ENCODE data around the gene AJAP1. TPM values are rescaled to one million over a fixed set of nuclear protein-coding genes. Genes with fewer than 3 reads are reported as not detected.

AJAP1 gene
- total RNA-seq, 1 experiment from 2014 or later, result 0.68 TPM

DNA sequence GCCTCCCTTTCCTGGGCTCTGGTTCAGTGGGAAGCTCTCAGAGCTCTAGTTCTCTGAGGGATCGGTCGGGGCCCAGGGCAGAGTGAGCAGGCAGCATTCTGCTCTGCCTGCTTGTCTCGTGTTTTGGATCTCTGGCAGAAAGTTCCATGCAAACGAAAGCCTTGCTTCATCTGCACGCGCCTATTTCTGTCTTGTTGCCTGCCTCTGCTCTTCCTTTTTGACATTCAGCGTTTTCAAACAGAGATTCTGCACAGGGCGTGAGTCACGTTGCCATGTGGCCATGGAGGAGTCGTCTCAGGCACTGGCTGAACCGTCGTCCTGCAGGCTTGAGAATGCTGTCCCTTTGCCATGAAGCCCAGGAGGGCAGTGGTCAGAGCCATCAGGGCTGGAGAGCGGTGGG lies 20.3 kb downstream of the AJAP1 start:
- no peak for DNase-seq (ENCODE audit: low spot score)
- in situ Hi-C loops (cut with HindIII; ENCODE audit: low sequenced_read_pairs), result no loop called here

DNA sequence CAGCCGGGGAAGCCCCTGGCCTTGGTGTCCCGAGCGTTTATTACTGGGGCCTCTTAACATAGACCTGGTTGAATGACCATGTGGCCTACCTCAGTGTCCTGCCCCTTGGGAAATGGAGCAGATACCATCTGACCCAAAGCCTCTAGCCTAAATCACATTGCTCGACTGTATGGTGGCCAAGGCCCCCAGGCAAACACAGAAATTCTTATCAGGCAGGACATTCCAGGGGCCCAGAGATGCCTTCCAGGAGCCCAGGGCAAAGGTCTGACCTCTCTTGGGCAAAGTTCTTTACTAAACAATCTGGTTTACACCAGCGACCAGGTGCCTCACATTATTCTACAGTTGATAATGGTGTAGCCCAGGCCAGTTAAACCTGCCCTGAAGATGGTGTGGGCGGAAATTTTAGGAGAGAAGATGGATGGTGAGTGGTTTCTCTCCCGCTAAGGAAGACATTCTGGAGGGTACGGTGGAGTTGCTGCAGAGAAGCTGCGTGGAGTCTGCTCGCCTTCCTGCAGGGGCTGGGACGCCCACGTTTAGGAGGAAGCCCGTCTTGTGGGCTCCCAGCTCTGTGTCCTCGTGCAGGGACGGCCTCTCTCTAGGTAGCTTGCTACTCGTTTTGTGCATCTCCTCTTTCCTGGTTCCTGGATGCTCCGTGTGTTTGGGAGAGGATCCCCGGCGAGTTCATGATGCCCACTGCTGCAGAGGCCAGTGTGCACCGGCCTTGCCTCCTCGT lies 21.2 kb downstream of the AJAP1 start:
- no peak for DNase-seq (ENCODE audit: low spot score)
- in situ Hi-C loops (cut with HindIII; ENCODE audit: low sequenced_read_pairs), result no loop called here

DNA sequence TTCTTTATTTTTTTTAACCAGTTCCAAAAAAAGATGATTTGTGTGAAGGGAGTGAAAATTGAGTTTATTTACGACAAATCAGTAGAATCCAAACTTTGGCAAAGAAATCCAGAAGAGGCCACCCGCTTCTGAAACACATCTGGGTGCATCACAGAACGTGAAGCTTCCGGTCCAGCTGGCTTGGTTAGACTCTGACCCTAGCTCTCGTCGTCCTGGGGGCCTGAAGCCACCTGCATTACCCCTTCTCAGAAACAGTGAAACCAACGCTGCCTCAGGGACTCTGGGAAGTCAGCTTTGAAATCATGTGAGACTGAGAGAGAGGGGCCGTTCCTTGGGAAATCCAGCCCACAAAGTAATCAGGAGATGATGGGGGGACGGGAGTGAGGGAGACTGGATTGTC lies 21.8 kb downstream of the AJAP1 start:
- no peak for DNase-seq (ENCODE audit: low spot score)
- in situ Hi-C loops (cut with HindIII; ENCODE audit: low sequenced_read_pairs), result no loop called here

GRCh38 chr1:4677608-4678007 lies 23.2 kb downstream of the AJAP1 start:
- DNase-seq (ENCODE audit: low spot score), result no peak

DNA sequence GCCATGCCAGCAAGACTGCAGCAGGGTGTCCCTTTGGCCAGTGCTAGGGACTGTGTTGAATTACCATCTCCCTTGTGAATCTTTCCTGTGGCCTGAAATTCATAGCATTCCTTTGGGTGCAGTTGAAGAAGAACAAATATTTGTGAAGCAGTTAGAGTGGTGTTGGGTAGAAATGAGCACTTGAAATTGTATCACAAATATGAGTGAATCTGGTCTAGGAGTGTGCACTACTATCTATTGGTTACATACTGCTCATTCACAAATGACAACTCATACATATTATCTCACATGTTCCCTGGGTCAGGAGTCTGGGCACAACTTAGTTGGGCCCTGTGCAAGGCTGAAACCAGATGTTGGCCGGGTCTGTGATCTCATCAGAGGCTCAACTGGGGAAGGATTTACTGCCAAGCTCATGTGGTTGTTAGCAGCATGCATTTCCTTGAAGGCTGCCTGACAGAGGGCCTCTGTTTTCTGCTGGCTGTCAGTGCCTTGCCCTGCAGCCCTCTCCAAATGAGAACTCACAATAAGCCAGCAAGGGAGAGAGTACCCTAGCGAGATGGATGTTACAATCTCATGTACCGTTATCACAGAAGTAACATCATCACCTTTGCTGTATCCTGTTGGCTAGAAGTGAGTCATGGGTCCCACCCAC lies 23.8 kb downstream of the AJAP1 start:
- no peak for DNase-seq (ENCODE audit: low spot score)
- in situ Hi-C loops (cut with HindIII; ENCODE audit: low sequenced_read_pairs), result no loop called here

More at GRCh38 chr1:4677608-4678007, 23.2 kb downstream of the AJAP1 start:
- in situ Hi-C loops (cut with HindIII; ENCODE audit: low sequenced_read_pairs), result no loop called here

DNA sequence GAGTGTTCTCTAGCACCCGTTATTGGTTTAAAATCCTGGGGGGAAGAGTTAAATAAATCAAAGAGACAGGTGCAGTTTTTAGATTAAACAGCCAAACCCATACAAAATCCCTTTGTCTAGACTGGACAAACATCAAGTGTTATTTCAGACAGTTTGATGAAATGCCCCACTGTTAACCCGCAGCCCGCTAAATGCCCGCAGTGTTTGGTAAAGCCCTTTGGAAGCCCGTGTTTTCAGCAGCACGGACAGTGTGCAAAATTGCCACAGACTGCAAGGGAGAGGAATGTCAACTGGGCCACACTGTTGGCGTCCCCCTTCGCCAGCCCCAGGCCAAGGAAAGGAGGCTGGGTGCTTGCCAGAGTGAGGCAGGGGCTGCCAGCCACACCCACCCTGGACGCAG lies 26.6 kb downstream of the AJAP1 start:
- no peak for DNase-seq (ENCODE audit: low spot score)
- in situ Hi-C loops (cut with HindIII; ENCODE audit: low sequenced_read_pairs), result no loop called here

DNA sequence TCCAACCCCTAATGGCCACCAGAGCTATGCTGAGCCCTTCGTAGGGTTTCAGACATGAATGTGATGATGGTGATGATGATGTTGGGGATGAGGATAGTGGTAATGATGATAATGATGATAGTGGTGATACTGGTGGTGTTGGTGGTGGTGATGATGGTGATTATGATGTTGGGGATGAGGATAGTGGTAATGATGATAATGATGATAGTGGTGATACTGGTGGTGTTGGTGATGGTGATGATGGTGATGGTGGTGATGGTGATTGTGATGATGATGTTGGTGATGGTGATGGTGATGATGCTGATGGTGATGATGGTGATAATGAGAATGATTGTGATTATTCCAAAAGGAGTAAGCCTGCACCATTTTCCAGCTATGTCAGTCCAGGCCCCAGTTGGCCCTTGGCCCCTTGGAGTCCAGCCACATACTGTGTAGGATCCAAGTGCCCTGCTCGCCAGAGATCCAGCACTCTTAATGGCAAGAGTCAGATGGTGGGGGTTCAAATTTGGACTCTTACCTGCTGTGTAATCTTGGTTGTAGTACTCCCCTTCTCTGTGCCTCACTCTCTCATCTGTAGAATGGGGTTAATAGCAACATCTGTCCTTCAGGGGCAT lies 28.3 kb downstream of the AJAP1 start:
- DNase-seq (ENCODE audit: low spot score), result no peak
- in situ Hi-C loops (cut with HindIII; ENCODE audit: low sequenced_read_pairs), result no loop called here

- no peak for DNase-seq (ENCODE audit: low spot score)
- in situ Hi-C loops (cut with HindIII; ENCODE audit: low sequenced_read_pairs), result no loop called here
Measured at GRCh38 chr1:4684136-4684535, 29.7 kb downstream of the AJAP1 start.

- in situ Hi-C loops (cut with HindIII; ENCODE audit: low sequenced_read_pairs), result no loop called here
- no peak for DNase-seq (ENCODE audit: low spot score)
Measured at GRCh38 chr1:4684864-4685522, 30.6 kb downstream of the AJAP1 start.

- in situ Hi-C loops (cut with HindIII; ENCODE audit: low sequenced_read_pairs), result no loop called here
- DNase-seq (ENCODE audit: low spot score), result no peak
Measured at GRCh38 chr1:4685523-4685865, 31.1 kb downstream of the AJAP1 start.

DNA sequence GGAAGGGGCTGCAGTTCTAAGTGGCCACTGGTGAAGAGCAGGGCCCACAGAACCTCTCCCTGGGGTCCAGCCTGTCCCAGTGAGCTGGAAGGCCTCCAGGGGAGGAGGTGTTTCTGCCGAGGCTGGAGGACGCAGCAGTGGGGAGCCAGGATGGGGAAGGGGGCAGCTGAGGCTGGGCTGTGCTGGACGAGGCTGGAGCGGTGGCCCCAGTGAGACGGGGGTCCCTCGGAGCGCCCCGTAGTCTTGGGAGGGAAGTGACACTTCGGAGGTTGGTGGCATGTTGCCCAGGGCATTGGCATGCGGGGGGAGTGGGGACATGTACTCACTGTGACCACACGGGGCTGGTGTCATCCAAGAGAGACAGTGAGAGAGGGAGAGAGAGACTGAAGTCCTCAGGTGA lies 33.5 kb downstream of the AJAP1 start:
- in situ Hi-C loops (cut with HindIII; ENCODE audit: low sequenced_read_pairs), result no loop called here
- DNase-seq (ENCODE audit: low spot score), result no peak

GRCh38 chr1:4689271-4689935 lies 35.0 kb downstream of the AJAP1 start:
- no peak for DNase-seq (ENCODE audit: low spot score)
- in situ Hi-C loops (cut with HindIII; ENCODE audit: low sequenced_read_pairs), result no loop called here

GRCh38 chr1:4689941-4690635 lies 35.7 kb downstream of the AJAP1 start:
- in situ Hi-C loops (cut with HindIII; ENCODE audit: low sequenced_read_pairs), result no loop called here
- no peak for DNase-seq (ENCODE audit: low spot score)

- in situ Hi-C loops (cut with HindIII; ENCODE audit: low sequenced_read_pairs), result no loop called here
- no peak for DNase-seq (ENCODE audit: low spot score)
Measured at GRCh38 chr1:4690951-4691675, 36.7 kb downstream of the AJAP1 start.

- in situ Hi-C loops (cut with HindIII; ENCODE audit: low sequenced_read_pairs), result no loop called here
- no peak for DNase-seq (ENCODE audit: low spot score)
Measured at GRCh38 chr1:4691766-4692405, 37.5 kb downstream of the AJAP1 start.

GRCh38 chr1:4692437-4692836 lies 38.0 kb downstream of the AJAP1 start:
- DNase-seq (ENCODE audit: low spot score), result no peak
- in situ Hi-C loops (cut with HindIII; ENCODE audit: low sequenced_read_pairs), result no loop called here

DNA sequence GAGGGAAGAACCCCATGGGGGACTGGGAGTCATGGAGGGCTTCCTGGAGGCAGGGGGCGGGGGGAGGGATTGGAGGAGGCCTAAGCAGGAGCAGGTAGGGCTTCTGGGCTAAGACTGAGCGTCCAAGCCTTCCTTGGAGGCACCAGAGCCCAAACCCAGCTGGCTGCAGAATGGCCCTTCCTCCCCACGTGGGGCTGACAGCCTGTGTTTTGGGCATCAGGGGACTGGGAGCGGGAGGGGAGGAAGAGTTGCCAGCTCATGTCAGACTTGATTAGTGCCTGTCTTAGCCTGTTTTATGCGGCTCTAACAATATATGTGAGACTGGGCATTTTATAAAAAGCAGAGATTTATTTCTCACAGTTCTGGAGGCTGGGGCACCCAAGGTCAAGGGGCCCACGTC lies 38.9 kb downstream of the AJAP1 start:
- in situ Hi-C loops (cut with HindIII; ENCODE audit: low sequenced_read_pairs), result no loop called here
- no peak for DNase-seq (ENCODE audit: low spot score)

DNA sequence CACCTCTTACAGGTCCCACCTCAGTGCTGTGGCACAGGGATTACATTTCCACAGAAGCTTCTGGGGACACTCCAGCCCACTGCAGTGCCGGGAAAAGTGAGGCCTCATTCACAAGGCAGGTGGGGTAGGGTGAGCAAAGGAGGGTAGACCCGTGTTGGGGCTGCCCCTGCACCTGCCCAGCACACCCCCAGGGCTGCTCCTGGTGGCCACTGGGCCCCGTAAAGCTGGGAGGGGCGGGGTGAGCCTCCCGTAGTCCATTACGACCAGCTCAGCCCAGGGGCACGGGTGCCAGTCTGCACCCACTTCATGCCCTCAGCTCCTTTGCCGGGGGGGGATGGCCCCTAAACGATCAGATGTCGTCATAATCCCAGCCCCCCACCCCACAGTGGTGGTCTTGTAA lies 39.5 kb downstream of the AJAP1 start:
- in situ Hi-C loops (cut with HindIII; ENCODE audit: low sequenced_read_pairs), result no loop called here
- DNase-seq (ENCODE audit: low spot score), result no peak
